ENCODE data around the gene POLE.

Gene POLE

DNA sequence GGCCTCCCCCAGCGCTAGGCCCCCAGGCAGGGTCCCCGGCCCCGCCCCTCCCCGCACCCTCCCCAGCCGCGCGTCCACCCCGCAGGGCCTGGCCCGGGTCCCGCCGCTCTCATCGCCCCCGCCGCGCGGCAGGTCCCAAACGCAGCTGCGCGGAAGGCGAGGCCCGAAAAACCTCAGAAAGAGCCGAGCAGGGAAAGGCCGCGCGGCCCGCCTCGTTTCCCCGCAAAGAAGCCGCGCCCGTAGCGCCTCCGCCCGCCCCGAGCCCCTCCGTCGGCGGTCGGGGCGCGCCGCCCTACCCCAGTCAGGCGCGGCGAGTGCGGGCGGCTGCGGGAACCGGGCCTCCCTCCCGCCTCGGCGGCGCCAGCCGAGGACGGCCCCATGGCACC is 324 bp downstream of the POLE start:
- DNase-seq (ENCODE audit: low read depth in 2 of 2, low spot score in 1 of 2): no peak

- no peak for DNase-seq (ENCODE audit: low read depth in 2 of 2, low spot score in 1 of 2)
These were observed 1.7 kb downstream of the POLE start for GRCh38 chr12:132685400-132685799.

DNA sequence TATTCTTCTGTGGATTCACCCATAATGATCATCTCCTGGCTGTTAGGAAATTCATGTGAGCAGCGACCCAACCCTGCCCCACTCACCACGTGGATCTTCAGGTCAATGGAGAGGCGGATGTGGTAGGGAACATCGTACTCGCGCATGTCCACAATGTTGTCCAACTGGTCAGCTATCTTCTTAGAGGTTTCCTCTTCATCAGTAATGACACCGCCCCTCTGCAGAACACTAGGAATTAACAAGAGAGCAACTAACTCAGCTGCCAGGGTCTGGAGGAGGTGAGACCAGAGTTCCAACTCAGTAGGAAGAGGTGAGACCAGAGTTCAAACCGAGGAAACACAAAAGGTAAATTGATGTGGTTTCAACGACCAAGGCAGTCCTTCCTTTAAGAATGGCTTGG is 9.7 kb downstream of the POLE start:
- no peak for DNase-seq (ENCODE audit: low read depth in 2 of 2, low spot score in 1 of 2)

DNA sequence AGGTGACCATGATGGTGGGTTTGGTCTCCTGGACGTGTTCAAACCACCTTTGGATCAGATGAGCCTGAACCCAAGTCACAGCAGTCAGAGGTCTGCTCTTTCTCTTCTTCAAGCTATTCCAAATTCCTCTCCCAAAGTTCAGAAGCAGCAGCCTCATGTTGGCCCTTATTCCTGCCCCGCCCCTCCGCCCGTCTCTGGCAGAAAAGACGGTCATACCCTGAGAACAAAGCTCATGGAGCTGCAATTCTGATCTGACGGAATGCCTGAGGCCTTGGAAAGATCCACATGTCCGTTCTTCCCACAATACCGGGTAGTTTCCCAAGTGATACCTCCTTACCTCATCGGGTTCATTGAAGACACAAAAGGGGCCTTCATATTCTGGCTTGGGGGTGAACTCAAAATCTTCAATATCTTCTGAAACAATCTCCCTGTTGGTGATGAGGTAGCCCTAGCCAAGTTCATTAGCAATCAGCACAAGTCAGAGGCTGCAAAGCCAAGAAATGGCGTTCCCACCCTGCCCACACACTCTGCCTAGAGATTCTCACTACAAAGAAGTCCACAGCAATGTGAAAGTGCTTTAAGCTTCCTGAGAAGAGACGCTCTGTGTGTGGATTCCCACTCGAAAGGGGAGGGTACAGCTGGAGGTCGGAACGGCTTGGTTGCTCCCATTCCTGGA is 11.2 kb downstream of the POLE start:
- no peak for DNase-seq (ENCODE audit: low read depth in 2 of 2, low spot score in 1 of 2)

GRCh38 chr12:132674561-132674960 is 12.6 kb downstream of the POLE start:
- no peak for DNase-seq (ENCODE audit: low read depth in 2 of 2, low spot score in 1 of 2)

- no peak for DNase-seq (ENCODE audit: low read depth in 2 of 2, low spot score in 1 of 2)
These were observed 13.6 kb downstream of the POLE start for GRCh38 chr12:132673288-132674179.

DNA sequence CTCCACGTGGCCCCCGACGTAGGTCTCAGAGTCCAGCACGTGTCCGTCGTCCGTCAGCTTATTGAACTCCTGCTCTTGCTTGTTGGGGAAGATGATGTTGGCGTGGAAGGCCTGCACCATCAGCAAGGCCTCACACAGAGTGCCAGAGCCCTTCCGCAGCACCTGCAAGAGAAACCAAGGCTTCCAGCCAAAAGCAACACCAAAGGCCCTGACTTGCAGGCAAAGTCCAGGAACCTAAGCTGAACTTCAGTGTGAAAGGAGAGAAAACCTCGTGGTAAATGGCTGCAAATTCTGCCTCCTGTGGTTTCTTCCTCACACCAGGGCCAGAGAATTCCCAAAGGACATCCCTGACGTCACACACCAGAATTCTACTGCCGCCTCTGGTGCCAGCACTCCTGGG is 14.5 kb downstream of the POLE start:
- no peak for DNase-seq (ENCODE audit: low read depth in 2 of 2, low spot score in 1 of 2)

- DNase-seq (ENCODE audit: low read depth in 2 of 2, low spot score in 1 of 2): no peak
These were observed 15.0 kb downstream of the POLE start for GRCh38 chr12:132672116-132672515.

GRCh38 chr12:132669166-132669879 is 17.8 kb downstream of the POLE start:
- DNase-seq (ENCODE audit: low read depth in 2 of 2, low spot score in 1 of 2): no peak

DNA sequence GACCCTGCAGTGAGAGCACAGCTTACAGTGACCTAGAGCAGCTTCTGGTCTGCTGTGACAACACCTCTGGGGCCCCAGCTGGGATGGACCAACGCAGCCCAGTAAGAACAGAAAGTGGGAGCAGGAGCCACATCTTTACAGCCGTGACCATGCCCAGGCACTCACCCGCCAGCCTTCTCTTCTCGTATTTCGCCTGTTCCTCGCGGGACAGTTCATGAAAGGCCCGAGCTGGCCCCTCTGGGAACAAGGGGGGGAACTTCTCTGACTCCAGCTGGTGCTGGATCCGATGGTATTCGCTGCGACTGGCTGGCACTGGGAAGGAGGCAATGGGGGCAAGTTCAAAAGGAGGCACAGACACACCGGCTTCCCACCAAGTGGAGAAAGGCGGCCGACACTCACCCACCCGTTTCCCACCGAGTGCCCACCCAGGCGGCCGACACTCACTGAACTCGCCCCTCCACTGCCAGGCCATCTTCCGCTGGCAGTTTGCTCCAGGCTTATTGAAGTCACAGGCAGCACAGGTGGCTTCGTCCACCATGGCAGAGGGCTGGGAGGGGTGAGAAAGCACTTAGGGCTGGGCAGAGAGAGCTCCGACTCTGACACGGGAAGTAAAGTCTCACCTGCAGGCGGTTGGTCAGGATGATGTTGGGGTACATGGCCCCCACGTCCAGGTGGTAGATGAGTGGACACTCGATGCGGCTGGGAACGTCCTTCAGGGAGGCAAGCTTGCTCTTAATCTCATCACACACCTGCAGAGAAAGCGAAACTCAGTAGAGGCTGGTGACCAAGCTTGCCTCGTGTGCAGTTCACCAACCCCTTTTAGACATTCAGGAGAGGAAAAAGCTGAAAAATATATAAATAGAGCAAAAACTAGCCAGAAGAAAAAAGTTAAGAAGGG is 18.7 kb downstream of the POLE start:
- no peak for DNase-seq (ENCODE audit: low read depth in 2 of 2, low spot score in 1 of 2)

DNA sequence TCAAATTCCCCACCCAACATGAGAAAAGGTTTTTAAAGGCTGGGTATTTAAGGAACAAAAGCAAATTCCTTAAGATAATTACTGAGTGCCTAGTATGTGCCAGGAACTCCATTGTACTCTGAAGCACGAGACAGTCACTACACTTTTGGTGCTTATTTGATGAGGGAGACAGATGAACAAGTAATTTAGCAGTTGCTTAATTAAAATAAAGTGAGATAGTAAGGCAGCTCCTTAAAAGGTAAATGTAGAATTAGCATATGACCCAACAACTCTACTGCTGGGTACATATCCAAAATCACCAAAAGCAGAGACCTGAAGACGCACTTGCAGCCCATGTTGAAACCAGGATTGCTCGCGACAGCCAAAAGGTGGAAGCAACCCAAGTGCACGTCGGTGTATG is 21.3 kb downstream of the POLE start:
- DNase-seq (ENCODE audit: low read depth in 2 of 2, low spot score in 1 of 2): no peak

DNA sequence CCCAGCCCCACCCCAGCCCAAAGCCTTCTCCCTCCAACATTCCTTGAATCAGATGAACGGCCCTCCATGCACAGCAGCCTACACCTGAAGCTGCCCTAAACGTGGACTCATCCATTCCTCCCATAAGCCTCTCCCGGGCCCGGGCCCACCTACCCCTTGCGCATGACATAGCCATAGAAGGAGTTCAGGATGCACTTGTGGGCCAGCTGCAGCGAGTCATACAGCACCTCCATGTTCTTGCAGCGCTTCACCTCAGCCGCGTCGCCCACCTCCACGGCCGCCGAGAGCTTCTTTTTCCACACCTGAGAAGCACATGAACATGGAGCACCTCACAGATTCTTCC is 22.0 kb downstream of the POLE start:
- DNase-seq (ENCODE audit: low read depth in 2 of 2, low spot score in 1 of 2): no peak

DNA sequence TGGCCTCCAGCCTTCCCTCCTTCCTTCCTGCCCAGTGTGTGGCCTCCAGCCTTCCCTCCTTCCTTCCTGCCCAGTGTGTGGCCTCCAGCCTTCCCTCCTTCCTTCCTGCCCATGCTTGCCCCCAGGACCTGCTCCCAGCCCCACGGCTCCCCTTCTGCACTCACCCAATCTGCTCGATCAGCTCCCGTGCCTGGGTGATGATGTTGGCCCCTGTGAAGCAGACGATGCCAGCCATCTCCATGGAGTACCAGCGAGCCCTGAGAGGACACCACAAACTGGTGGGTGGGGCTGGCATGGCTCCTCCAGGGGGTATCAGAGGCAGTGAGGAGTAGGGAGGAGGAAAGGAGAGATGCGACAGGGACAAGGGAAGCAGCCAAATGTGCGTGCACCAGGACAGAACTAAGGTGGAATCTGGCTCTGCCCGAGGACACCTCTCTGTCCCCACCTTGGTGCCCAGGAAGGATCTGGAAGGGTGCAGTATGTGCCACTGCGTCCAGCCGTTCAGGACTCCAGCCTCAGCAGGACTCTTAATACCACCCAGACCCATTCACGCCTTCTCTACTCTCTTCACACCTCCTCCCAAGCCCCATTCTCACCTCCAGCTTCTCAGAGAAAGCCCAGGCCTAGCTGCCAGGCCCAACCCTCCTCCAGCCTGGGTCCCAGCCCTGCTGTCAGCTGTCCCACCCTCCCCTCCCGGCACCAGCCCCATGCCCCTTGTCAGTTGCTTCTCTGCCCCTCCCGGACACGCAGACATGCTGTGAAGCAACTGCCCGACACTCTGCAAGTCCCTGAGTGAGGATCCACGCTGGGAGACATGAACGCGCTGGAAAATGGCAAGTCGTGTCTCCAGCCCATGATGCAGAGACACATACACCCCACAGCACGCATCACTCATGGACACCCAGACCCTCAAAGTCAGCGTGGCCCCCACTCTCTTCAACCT is 22.7 kb downstream of the POLE start:
- DNase-seq (ENCODE audit: low read depth in 2 of 2, low spot score in 1 of 2): no peak

DNA sequence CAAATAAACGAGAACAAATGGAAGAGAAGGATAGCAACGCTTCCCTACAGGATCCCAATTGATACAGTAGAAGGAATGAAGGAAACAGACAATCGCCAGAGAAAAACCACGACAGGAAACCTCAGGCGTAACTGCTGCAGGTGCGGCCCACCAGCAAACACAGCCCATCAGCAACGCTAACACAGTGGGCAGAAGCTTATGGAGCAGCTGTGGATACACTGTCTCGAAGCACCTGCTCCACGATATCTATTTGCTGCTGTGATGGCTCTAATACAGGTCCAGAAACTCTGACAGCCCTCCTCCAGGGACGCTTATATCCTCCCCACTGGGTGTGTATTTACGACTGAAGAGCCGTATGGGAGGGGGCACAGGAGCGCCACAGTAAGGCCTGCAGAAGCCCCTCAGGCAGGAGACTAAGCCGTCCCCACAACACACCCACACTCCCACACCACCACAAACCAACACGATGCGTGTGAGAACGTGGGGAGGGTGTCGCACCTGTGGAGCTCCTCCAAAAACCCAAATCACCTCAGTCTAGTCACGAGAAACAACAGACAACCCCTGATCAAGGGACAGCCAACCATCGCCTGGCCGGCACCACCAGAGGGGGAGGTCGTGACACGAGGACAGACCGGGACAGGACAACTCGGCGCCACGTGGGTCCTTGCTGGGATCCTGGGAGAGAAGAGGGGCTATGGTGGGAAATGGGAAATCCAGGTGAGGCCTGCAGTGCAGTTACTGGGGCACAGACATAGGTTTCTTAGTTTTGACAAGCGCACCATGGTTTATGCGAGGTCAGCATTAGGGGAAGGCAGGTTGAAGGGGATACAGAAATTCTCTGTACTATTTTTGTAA is 24.0 kb downstream of the POLE start:
- DNase-seq (ENCODE audit: low read depth in 2 of 2, low spot score in 1 of 2): no peak

GRCh38 chr12:132661972-132662371 is 25.2 kb downstream of the POLE start:
- DNase-seq (ENCODE audit: low read depth in 2 of 2, low spot score in 1 of 2): no peak

- no peak for DNase-seq (ENCODE audit: low read depth in 2 of 2, low spot score in 1 of 2)
These were observed 26.1 kb downstream of the POLE start for GRCh38 chr12:132660996-132661395.

DNA sequence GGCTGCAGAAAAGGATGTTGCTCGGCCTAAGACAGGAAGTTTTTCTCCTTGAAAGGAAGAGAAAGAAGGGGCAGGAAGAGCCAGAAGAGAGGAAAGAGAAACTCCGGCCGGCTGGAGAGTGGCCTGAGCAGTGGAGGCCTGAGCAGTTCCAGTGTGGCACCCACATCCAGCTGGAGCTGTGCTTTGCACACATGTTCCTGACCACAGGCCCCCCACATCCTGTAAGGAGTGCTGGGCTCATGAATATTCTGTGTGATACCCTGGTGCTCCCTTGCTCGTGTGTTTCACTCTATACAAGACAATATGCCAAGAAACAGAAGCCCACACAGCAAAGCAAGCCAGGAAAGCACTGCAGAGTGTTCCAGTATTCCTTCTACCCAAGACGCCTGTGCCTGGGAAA is 27.1 kb downstream of the POLE start:
- DNase-seq (ENCODE audit: low read depth in 2 of 2, low spot score in 1 of 2): no peak

- DNase-seq (ENCODE audit: low read depth in 2 of 2, low spot score in 1 of 2): no peak
These were observed 28.0 kb downstream of the POLE start for GRCh38 chr12:132659146-132659545.
